ENCODE results near the gene KLF9.

- TF ChIP-seq CTCF (conservative IDR thresholded peaks at IDR 0.05; ENCODE audit: low read depth, low read length) (no peak), EZH2 (IDR thresholded peaks at IDR 0.05; ENCODE audit: low read length, unreplicated experiment) (no peak), EZH2phosphoT487 (IDR thresholded peaks at IDR 0.05; ENCODE audit: borderline replicate concordance, low read length) (no peak)
Observed at GRCh38 chr9:70408393-70409040, 5.9 kb downstream of the KLF9 start.
